OCI-LY1 (cell line): ENCODE data around the gene M1AP.

Experiments
- H2AFZ ChIP-seq: fragments of 200-600 bp; sonication (generic), shearing (Covaris generic); 2 replicates; pipeline ENCODE4 v1.6.0; 2014; ENCODE audit warnings: antibody characterized with exemption, mild to moderate bottlenecking, low read length
- H3F3A ChIP-seq: fragments of 200-600 bp; sonication (generic), shearing (Covaris generic); 2 replicates; pipeline ENCODE4 v1.6.0; 2014; ENCODE audit warnings: mild to moderate bottlenecking, antibody characterized with exemption, low read length, moderate library complexity; ENCODE audit not compliant: insufficient read depth
- H3K27ac ChIP-seq: fragments of 200-600 bp; sonication (generic); 2 replicates; pipeline ENCODE4 v1.5.1; 2014; ENCODE audit warnings: low read length, mixed run types, mild to moderate bottlenecking, low read depth; ENCODE audit not compliant: poor library complexity, severe bottlenecking
- H3K27me3 ChIP-seq: fragments of 200-600 bp; sonication (generic); 2 replicates; pipeline ENCODE4 v1.6.0; 2014; ENCODE audit warnings: antibody characterized with exemption, mild to moderate bottlenecking, low read length, moderate library complexity; ENCODE audit not compliant: insufficient read depth
- H3K36me3 ChIP-seq: fragments of 200-600 bp; sonication (generic); 2 replicates; pipeline ENCODE4 v1.6.1; 2014; ENCODE audit warnings: mild to moderate bottlenecking, antibody characterized with exemption, low read length, moderate library complexity, mixed read lengths; ENCODE audit not compliant: insufficient read depth
- H3K4me1 ChIP-seq: fragments of 200-600 bp; sonication (generic); 2 replicates; pipeline ENCODE4 v1.5.1; 2014; ENCODE audit warnings: mild to moderate bottlenecking, low read length, moderate library complexity; ENCODE audit not compliant: insufficient read depth, severe bottlenecking
- H3K4me2 ChIP-seq: fragments of 200-600 bp; sonication (generic), shearing (Covaris generic); 2 replicates; pipeline ENCODE4 v1.6.1; 2014; ENCODE audit warnings: low read length
- H3K4me3 ChIP-seq: fragments of 200-600 bp; sonication (generic); 2 replicates; pipeline ENCODE4 v1.5.1; 2014; ENCODE audit warnings: low read length, low read depth, mild to moderate bottlenecking, mixed read lengths; ENCODE audit not compliant: poor library complexity, severe bottlenecking
- H3K79me2 ChIP-seq: fragments of 200-600 bp; shearing (Covaris generic); 2 replicates; pipeline ENCODE4 v1.6.1; 2016; ENCODE audit warnings: mixed run types, low read length, mixed read lengths; ENCODE audit not compliant: insufficient read depth
- H3K9ac ChIP-seq: fragments of 200-600 bp; sonication (generic), shearing (Covaris generic); 2 replicates; pipeline ENCODE4 v1.6.1; 2014; ENCODE audit warnings: mild to moderate bottlenecking, low read length, mixed read lengths
- H3K9me2 ChIP-seq: fragments of 200-600 bp; sonication (generic), shearing (Covaris generic); 2 replicates; pipeline ENCODE4 v1.6.1; 2014; ENCODE audit warnings: low read depth, mild to moderate bottlenecking, low read length, mixed read lengths
- H3K9me3 ChIP-seq: fragments of 200-600 bp; shearing (Covaris generic); 2 replicates; pipeline ENCODE4 v1.6.1; 2014; ENCODE audit warnings: low read length, mixed read lengths
- H4K20me1 ChIP-seq: fragments of 200-600 bp; sonication (generic), shearing (Covaris generic); 2 replicates; pipeline ENCODE4 v1.6.0; 2016; ENCODE audit warnings: mild to moderate bottlenecking, low read length; ENCODE audit not compliant: insufficient read depth
- EZH2 ChIP-seq: fragments of 200-600 bp; sonication (generic), shearing (Covaris generic); IDR thresholded peaks from 2 replicates; pipeline ENCODE4 v1.8.0; 2017; ENCODE audit warnings: borderline replicate concordance, mixed run types, mild to moderate bottlenecking, antibody characterized with exemption, low read length, moderate library complexity, mixed read lengths
- TF ChIP-seq, protein P1 (sequence below): fragments of 200-600 bp; sonication (generic), shearing (Covaris generic); IDR thresholded peaks from 2 replicates; pipeline ENCODE4 v1.5.1; 2017; ENCODE audit warnings: mild to moderate bottlenecking, antibody characterized with exemption, low read length, moderate library complexity, mixed read lengths

M1AP gene

DNA sequence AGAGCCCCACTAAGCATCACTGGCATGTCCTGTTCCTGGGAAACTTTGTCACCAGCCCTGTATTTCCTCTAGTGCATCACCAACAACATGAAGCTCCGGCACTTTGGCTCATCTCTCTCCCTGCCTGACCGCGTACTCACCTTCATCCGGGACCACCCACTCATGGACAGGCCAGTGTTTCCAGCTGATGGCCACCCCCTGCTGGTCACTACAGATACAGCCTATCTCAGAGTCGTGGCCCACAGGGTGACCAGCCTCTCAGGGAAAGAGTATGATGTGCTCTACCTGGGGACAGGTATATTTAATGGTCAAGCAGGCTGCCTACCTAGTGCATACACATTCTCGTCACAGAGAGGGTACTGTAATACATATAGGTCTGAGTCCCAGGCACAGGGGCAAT, 27.0 kb upstream of the M1AP start:
- no peaks in the 10 kb centered on the region for H3K36me3 ChIP-seq
- H3K27me3 ChIP-seq, result no peaks in the 10 kb centered on the region
- H3K4me2 ChIP-seq, result no peak overlapping the region
- H3K4me1 ChIP-seq, result no peaks in the 10 kb centered on the region
- H3K27ac ChIP-seq, result no peak overlapping the region
- TF ChIP-seq, protein P1, sequence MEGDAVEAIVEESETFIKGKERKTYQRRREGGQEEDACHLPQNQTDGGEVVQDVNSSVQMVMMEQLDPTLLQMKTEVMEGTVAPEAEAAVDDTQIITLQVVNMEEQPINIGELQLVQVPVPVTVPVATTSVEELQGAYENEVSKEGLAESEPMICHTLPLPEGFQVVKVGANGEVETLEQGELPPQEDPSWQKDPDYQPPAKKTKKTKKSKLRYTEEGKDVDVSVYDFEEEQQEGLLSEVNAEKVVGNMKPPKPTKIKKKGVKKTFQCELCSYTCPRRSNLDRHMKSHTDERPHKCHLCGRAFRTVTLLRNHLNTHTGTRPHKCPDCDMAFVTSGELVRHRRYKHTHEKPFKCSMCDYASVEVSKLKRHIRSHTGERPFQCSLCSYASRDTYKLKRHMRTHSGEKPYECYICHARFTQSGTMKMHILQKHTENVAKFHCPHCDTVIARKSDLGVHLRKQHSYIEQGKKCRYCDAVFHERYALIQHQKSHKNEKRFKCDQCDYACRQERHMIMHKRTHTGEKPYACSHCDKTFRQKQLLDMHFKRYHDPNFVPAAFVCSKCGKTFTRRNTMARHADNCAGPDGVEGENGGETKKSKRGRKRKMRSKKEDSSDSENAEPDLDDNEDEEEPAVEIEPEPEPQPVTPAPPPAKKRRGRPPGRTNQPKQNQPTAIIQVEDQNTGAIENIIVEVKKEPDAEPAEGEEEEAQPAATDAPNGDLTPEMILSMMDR, result no peak
- TF ChIP-seq EZH2, result no peak
- no peaks in the 10 kb centered on the region for H3F3A ChIP-seq
- H2AFZ ChIP-seq, result no peak overlapping the region
- H3K9me2 ChIP-seq, result no peaks in the 10 kb centered on the region
- H3K9me3 ChIP-seq, result no peaks in the 10 kb centered on the region
- H4K20me1 ChIP-seq, result no peaks in the 10 kb centered on the region
- H3K9ac ChIP-seq, result no peak overlapping the region
- no peak overlapping the region for H3K4me3 ChIP-seq
- H3K79me2 ChIP-seq, result no peaks in the 10 kb centered on the region

DNA sequence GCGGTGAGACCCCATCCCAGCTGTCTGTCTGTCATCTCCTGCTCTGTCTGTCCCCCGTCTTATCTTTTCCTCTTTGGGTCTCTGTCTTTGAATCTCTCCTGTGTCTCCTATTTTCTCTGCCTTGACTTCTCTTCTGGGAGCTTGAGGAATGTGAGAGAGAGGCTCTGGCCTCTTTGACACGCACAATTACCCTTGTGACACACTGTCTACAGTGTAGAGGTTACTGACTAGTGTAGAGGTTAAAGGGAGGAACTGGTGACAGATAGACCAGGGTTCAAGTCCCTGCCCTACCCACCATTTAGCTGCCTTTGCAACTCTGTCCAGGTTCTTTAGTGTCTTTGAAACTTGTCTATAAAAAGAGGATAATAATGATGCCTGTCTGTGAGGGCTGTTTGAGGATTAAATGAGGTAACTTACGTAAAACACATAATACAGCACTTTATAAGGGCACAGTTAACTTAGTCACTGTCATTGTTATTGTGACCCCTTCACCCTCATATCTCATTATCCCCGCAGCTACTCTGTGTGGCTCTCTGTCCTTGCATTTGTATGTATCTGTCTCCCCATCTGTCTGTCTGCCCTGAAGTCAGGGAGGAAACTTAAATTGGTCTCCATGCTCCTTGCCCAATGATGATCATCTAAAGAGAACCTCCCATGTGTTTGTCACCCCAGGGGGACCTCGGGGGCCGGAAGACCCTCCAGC, 25.8 kb upstream of the M1AP start:
- no peaks in the 10 kb centered on the region for H3K9me2 ChIP-seq
- no peaks in the 10 kb centered on the region for H3K9me3 ChIP-seq
- TF ChIP-seq EZH2, result no peak
- TF ChIP-seq, protein P1, result no peak
- no peak overlapping the region for H3K4me2 ChIP-seq
- H3F3A ChIP-seq, result no peaks in the 10 kb centered on the region
- H3K79me2 ChIP-seq, result no peaks in the 10 kb centered on the region
- no peaks in the 10 kb centered on the region for H3K27me3 ChIP-seq
- H4K20me1 ChIP-seq, result no peaks in the 10 kb centered on the region
- no peaks in the 10 kb centered on the region for H3K4me1 ChIP-seq
- H3K27ac ChIP-seq, result no peak overlapping the region
- H3K36me3 ChIP-seq, result no peaks in the 10 kb centered on the region
- no peak overlapping the region for H2AFZ ChIP-seq
- no peak overlapping the region for H3K4me3 ChIP-seq
- no peak overlapping the region for H3K9ac ChIP-seq

DNA sequence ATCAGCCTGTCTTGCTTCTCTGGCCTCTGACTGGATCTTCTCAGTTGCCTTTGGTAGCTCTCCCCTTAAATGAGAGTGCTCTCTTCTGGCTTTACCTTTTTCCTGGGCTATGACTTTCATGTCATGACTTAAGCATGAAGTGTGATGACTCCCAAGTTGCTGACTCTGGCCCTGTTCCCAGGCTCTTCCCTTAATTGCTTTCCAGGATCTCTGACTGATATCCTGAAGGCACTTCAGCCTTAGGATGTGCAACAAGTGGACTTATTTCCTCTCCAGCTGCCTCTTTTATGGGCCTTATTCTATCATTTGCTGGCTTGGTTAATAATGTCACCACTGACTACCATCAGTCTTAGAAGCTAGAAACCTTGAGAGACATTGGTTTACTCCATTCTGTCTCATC, 23.3 kb upstream of the M1AP start:
- Histone ChIP-seq H4K20me1 (no peaks in the 10 kb centered on the region), H3K36me3 (no peaks in the 10 kb centered on the region), H3F3A (no peaks in the 10 kb centered on the region), H3K4me3 (no peak overlapping the region), H3K27ac (no peak overlapping the region), H3K9ac (no peak overlapping the region), H3K4me2 (no peak overlapping the region), H3K79me2 (no peaks in the 10 kb centered on the region), H3K9me2 (no peaks in the 10 kb centered on the region), H2AFZ (no peak overlapping the region), H3K9me3 (no peaks in the 10 kb centered on the region), H3K27me3 (no peaks in the 10 kb centered on the region), H3K4me1 (no peaks in the 10 kb centered on the region)
- no peak for TF ChIP-seq EZH2
- TF ChIP-seq, protein P1, result no peak
